Adipocyte (in vitro differentiated cells): Measurements from ENCODE around the gene GLOD5.

ENCODE experiments used
- DNase-seq: peaks from one replicate; pipeline ENCODE4 v3.0.0-alpha.2; 2015; ENCODE audit warnings: low read depth
- H3K27me3 ChIP-seq: replicated peaks from 2 replicates; pipeline ENCODE4 v1.7.0; 2013; ENCODE audit warnings: mild to moderate bottlenecking, low read length, moderate library complexity; ENCODE audit not compliant: control insufficient read depth, insufficient read depth
- H3K36me3 ChIP-seq: 2 replicates; pipeline ENCODE4 v1.7.0; 2013; ENCODE audit warnings: low read length, mild to moderate bottlenecking, moderate library complexity; ENCODE audit not compliant: control insufficient read depth, insufficient read depth, severe bottlenecking
- H3K4me1 ChIP-seq: 2 replicates; pipeline ENCODE4 v1.7.0; 2013; ENCODE audit warnings: mild to moderate bottlenecking, low read length, moderate library complexity; ENCODE audit not compliant: control insufficient read depth, insufficient read depth
- H3K4me3 ChIP-seq: 2 replicates; pipeline ENCODE4 v1.7.0; 2013; ENCODE audit warnings: mild to moderate bottlenecking, low read length, moderate library complexity
- H3K9ac ChIP-seq: 2 replicates; pipeline ENCODE4 v1.7.0; 2013; ENCODE audit warnings: mild to moderate bottlenecking, low read length, moderate library complexity
- H3K9me3 ChIP-seq: 2 replicates; pipeline ENCODE4 v1.7.0; 2013; ENCODE audit warnings: mild to moderate bottlenecking, low read length, moderate library complexity; ENCODE audit not compliant: control insufficient read depth

GLOD5 gene

DNA sequence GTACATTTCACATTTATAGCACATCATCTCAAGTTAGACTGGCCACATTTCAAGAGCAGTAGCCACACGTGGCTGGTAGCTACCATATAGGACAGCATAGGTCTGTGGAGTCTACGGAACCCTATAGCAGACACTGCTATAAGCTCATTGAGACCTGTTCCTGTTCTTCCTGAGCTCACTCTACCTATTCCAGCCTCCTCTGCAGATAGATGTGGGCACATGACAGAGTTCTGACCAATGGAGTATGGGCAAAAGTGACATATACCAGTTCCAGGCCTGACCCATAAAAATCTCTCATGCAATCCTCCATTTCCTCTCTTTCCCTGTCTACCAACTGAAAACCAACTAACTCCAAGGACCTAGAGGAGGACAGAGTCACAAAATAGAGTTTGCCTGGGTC lies 36.8 kb downstream of the GLOD5 start:
- no peaks in the 10 kb centered on the region for H3K9me3 ChIP-seq
- no peaks in the 10 kb centered on the region for H3K36me3 ChIP-seq
- H3K4me3 ChIP-seq, result no peak overlapping the region
- DNase-seq, result no peak
- peaks cover 28% of the 10 kb centered on the region for H3K27me3 ChIP-seq
- H3K4me1 ChIP-seq, result peaks cover 8% of the 10 kb centered on the region
- no peak overlapping the region for H3K9ac ChIP-seq

DNA sequence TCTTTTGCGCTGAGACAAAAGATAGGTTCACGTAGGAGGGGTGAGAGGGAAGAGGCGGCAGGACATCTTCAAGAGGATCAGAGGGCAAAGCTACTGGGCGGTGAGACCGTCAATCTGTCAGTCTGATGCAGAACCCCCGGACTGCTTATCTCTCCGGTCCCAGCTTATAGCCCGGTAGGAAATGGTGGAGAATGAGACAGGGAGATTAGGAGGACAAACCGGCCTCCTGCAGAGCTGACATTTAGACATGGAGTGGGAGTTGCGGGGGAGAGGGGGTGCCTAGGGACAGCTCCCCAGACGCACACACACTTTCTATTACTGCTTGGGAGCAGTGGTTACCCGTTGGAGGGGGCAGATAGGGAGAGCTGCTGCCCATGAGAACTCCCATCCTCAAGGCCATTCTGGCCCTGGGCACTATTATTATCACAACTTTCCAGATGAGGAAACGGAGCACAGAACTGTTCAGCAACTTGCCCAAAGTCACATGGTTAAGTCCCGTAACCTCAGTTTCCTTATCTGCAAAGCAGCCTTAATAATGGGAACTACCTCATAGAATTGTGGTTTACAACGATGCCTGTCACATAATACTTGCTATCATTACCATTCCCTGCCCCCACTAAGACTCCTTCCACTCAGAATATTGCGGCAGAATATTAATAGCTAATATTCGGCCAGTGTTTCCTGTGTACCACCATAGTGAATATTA lies 39.2 kb downstream of the GLOD5 start:
- H3K27me3 ChIP-seq, result peaks cover 16% of the 10 kb centered on the region
- no peaks in the 10 kb centered on the region for H3K9me3 ChIP-seq
- H3K9ac ChIP-seq, result peak overlapping the region; percentile 82
- peaks cover 3% of the 10 kb centered on the region for H3K36me3 ChIP-seq
- DNase-seq, result no peak
- peak overlapping the region; percentile 80 for H3K4me3 ChIP-seq
- no peaks in the 10 kb centered on the region for H3K4me1 ChIP-seq

DNA sequence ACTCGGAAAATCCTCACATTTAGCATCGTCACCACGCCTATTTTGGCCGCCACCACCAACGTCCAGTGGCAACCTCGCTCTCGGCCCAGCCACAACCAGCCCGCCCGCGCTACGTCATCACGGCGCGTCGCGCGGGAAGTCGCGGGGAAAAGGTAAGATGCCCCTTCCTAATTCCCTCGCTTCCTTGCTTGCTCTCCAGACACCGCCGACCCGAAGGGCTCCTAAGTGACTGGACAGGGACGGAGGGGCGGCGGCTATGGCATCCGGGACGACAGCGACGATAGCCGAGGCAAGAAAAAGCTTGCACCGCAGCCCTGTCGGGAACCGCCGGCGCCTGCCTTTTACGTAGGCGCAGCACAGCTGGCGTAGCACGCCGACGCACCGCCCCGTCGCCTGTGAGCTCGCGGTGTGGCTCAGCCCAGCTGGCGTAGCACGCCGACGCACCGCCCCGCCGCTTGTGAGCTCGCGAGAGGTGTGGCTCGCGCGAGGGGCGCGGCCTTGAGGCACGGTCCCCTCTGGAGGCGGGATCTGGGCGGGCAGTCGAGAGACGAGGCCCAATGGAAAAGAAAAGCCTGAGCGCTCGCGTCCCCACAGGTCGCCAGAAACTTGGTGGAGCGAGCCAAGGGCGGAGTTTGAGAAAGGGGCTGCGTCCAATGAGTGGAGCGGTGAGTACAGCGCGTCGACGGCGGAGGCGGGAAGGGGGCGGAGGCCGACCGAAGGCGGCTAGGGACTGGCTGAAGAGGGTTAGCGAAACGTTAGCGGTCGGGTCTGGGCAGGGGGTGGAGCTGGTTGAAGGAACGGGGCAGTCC lies 39.9 kb downstream of the GLOD5 start, which contains the start of gene HDAC6:
Gene HDAC6 (plus strand): TSS at position 788 of the 809 bp plus-strand sequence. CDS start 626 bp downstream, outside the sequence.
- Histone ChIP-seq H3K27me3 (peaks cover 8% of the 10 kb centered on the region), H3K4me3 (peak within 1 kb of the TSS; percentile 84), H3K9me3 (no peaks in the 10 kb centered on the region), H3K9ac (peak within 1 kb of the TSS; percentile 91), H3K4me1 (no peaks in the 10 kb centered on the region), H3K36me3 (peaks cover 3% of the 10 kb centered on the region)
- DNase-seq, result peak; percentile 97

- peak overlapping the region; percentile 84 for H3K4me3 ChIP-seq
- peak; percentile 74 for DNase-seq
- peaks cover 5% of the 10 kb centered on the region for H3K27me3 ChIP-seq
- no peaks in the 10 kb centered on the region for H3K4me1 ChIP-seq
- no peaks in the 10 kb centered on the region for H3K9me3 ChIP-seq
- peak overlapping the region; percentile 91 for H3K9ac ChIP-seq
- peaks cover 3% of the 10 kb centered on the region for H3K36me3 ChIP-seq
These were observed 40.8 kb downstream of the GLOD5 start for GRCh38 chrX:48802089-48802904.

DNA sequence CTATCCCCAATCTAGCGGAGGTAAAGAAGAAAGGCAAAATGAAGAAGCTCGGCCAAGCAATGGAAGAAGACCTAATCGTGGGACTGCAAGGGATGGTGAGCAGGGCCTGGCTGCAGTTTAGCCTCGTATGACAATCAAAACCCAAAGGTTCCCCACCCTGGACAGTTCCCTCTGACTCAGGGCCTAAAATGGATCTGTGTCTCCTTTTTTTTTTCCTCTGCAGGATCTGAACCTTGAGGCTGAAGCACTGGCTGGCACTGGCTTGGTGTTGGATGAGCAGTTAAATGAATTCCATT lies 41.3 kb downstream of the GLOD5 start:
- H3K9ac ChIP-seq, result peak overlapping the region; percentile 91
- no peaks in the 10 kb centered on the region for H3K27me3 ChIP-seq
- H3K4me3 ChIP-seq, result peak overlapping the region; percentile 84
- DNase-seq, result peak; percentile 0
- H3K4me1 ChIP-seq, result no peaks in the 10 kb centered on the region
- H3K9me3 ChIP-seq, result no peaks in the 10 kb centered on the region
- peaks cover 3% of the 10 kb centered on the region for H3K36me3 ChIP-seq

- no peaks in the 10 kb centered on the region for H3K27me3 ChIP-seq
- no peak overlapping the region for H3K9ac ChIP-seq
- H3K4me3 ChIP-seq, result no peak overlapping the region
- H3K36me3 ChIP-seq, result peaks cover 3% of the 10 kb centered on the region
- H3K9me3 ChIP-seq, result no peaks in the 10 kb centered on the region
- no peaks in the 10 kb centered on the region for H3K4me1 ChIP-seq
- DNase-seq, result no peak
These were observed 44.5 kb downstream of the GLOD5 start for GRCh38 chrX:48806081-48806480.

- Histone ChIP-seq H3K27me3 (peaks cover 9% of the 10 kb centered on the region), H3K9me3 (peaks cover 4% of the 10 kb centered on the region), H3K4me1 (no peaks in the 10 kb centered on the region), H3K4me3 (no peak overlapping the region), H3K36me3 (peaks cover 16% of the 10 kb centered on the region), H3K9ac (no peak overlapping the region)
- no peak for DNase-seq
These were observed 52.1 kb downstream of the GLOD5 start for GRCh38 chrX:48813644-48814043.

GRCh38 chrX:48814722-48815121 lies 53.2 kb downstream of the GLOD5 start:
- Histone ChIP-seq H3K36me3 (peaks cover 16% of the 10 kb centered on the region), H3K4me3 (no peak overlapping the region), H3K27me3 (peaks cover 11% of the 10 kb centered on the region), H3K4me1 (no peaks in the 10 kb centered on the region), H3K9me3 (peaks cover 4% of the 10 kb centered on the region), H3K9ac (no peak overlapping the region)
- DNase-seq, result no peak

DNA sequence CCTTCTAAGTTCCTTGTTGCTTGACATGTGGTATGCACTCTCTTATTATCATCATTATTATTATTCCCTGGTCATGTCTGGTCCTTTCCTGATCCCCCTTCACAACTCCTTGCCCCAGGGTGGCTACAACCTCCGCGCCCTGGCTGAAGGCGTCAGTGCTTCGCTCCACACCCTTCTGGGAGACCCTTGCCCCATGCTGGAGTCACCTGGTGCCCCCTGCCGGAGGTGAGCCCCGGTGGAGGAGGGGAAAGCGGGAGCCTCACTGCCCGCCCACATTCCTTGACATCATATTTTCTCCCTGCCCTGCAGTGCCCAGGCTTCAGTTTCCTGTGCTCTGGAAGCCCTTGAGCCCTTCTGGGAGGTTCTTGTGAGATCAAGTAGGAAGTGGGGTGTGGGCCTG lies 53.7 kb downstream of the GLOD5 start:
- peaks cover 4% of the 10 kb centered on the region for H3K9me3 ChIP-seq
- H3K27me3 ChIP-seq, result peaks cover 11% of the 10 kb centered on the region
- peaks cover 16% of the 10 kb centered on the region for H3K36me3 ChIP-seq
- H3K9ac ChIP-seq, result no peak overlapping the region
- no peaks in the 10 kb centered on the region for H3K4me1 ChIP-seq
- DNase-seq, result no peak
- no peak overlapping the region for H3K4me3 ChIP-seq

- H3K9ac ChIP-seq, result no peak overlapping the region
- no peak overlapping the region for H3K4me3 ChIP-seq
- peaks cover 4% of the 10 kb centered on the region for H3K9me3 ChIP-seq
- peaks cover 11% of the 10 kb centered on the region for H3K27me3 ChIP-seq
- H3K4me1 ChIP-seq, result no peaks in the 10 kb centered on the region
- H3K36me3 ChIP-seq, result peaks cover 16% of the 10 kb centered on the region
- DNase-seq, result no peak
These were observed 54.7 kb downstream of the GLOD5 start for GRCh38 chrX:48816014-48816810.
